HepG2 (cell line): Measurements from ENCODE around the gene MAP3K2. TPM values are rescaled to one million over a fixed set of nuclear protein-coding genes. Genes with fewer than 3 reads are reported as not detected.

Experiments used
- ARNT ChIP-seq: fragments of 450-650 bp; IDR thresholded peaks from 2 replicates; pipeline ENCODE4 v1.6.1; 2017
- E2F5 ChIP-seq: sonication (generic); formaldehyde crosslinking; conservative IDR thresholded peaks from 2 replicates; pipeline ENCODE4 v1.4.0; 2020; ENCODE audit warnings: missing genetic modification reagents
- ELF3 ChIP-seq: IDR thresholded peaks from 2 replicates; pipeline ENCODE4 v1.6.1; 2016; ENCODE audit warnings: missing genetic modification reagents, missing compliant biosample characterization
- FOXK1 ChIP-seq: sonication (generic); formaldehyde crosslinking; IDR thresholded peaks from 2 replicates; pipeline ENCODE4 v1.4.0; 2020; ENCODE audit warnings: low read depth, missing genetic modification reagents, borderline replicate concordance
- GTF2F1 ChIP-seq: fragments of 150-350 bp; IDR thresholded peaks from 2 replicates; pipeline ENCODE4 v1.6.1; 2014; ENCODE audit warnings: low read length
- HCFC1 ChIP-seq: fragments of 150-350 bp; IDR thresholded peaks from 2 replicates; pipeline ENCODE4 v1.6.1; 2014; ENCODE audit warnings: low read depth, low read length
- HHEX ChIP-seq: IDR thresholded peaks from 2 replicates; pipeline ENCODE4 v1.6.1; 2016; ENCODE audit warnings: control low read depth
- HMG20A ChIP-seq: IDR thresholded peaks from 2 replicates; pipeline ENCODE4 v1.6.1; 2016; ENCODE audit warnings: borderline replicate concordance
- MLLT10 ChIP-seq: sonication (generic); formaldehyde crosslinking; IDR thresholded peaks from 2 replicates; pipeline ENCODE4 v1.4.0; 2020; ENCODE audit warnings: missing genetic modification reagents
- PREB ChIP-seq: sonication (generic); formaldehyde crosslinking; IDR thresholded peaks from 2 replicates; pipeline ENCODE4 v1.4.0; 2020; ENCODE audit warnings: missing genetic modification reagents
- RERE ChIP-seq: IDR thresholded peaks from 2 replicates; pipeline ENCODE4 v1.6.1; 2016; ENCODE audit warnings: low read depth, missing genetic modification reagents, missing compliant biosample characterization
- ZNF24 ChIP-seq: fragments of 450-650 bp; IDR thresholded peaks from 2 replicates; pipeline ENCODE4 v1.6.1; 2017; ENCODE audit warnings: antibody characterized with exemption, mild to moderate bottlenecking
- ZNF343 ChIP-seq: sonication (generic); formaldehyde crosslinking; IDR thresholded peaks from 2 replicates; pipeline ENCODE4 v1.4.0; 2020; ENCODE audit warnings: mild to moderate bottlenecking, missing genetic modification reagents
- ZNF432 ChIP-seq: sonication (generic); formaldehyde crosslinking; IDR thresholded peaks from 2 replicates; pipeline ENCODE4 v1.5.0; 2020; ENCODE audit warnings: missing genetic modification reagents, mild to moderate bottlenecking, borderline replicate concordance
- polyA plus RNA-seq, 8 experiments: library from polyadenylated mRNA; depleted of rRNA in 3 of 8; stranded (reverse) in 7 of 8; unstranded in 1 of 8; fragments of >200 nt; fragmentation: Illumina TruSeq in 4 of 8; extraction: Trizol in 4 of 8; gene quantifications; 2 replicates each; pipeline versions ENCODE4 v1.2.1 to v1.2.3, GENCODE V29; 2011 to 2016; ENCODE audit warnings: low read depth in 4 of 8, missing spikeins in 1 of 8, mixed read lengths in 1 of 8; ENCODE audit not compliant: insufficient read depth in 1 of 8
- total RNA-seq, 5 experiments: library from RNA; depleted of rRNA; stranded (reverse); fragments of >200 nt; fragmentation: Illumina TruSeq; extraction: Trizol; gene quantifications; 2 replicates each; pipeline ENCODE4 v1.2.3, GENCODE V29; 2016; ENCODE audit warnings: low read depth in 1 of 5

The MAP3K2 gene
- total and polyA plus RNA-seq, 2 of the 13 experiments (the other 11 are each of a cell fraction or from before 2014, with no cell fraction given): 12.2 to 37.2 TPM

- 0 out of 2 replicates have a peak, but pooled peaks have one; percentile 36 for TF ChIP-seq RERE (CRISPR knock-in tag)
- TF ChIP-seq HMG20A (CRISPR knock-in tag): 0 out of 2 replicates have a peak, but pooled peaks have one; percentile 17
- no peak for TF ChIP-seq ZNF24
- TF ChIP-seq GTF2F1: no peak
- TF ChIP-seq PREB (CRISPR knock-in tag): 0 out of 2 replicates have a peak, but pooled peaks have one; percentile 21
- peak; percentile 87 for TF ChIP-seq E2F5 (CRISPR knock-in tag)
- TF ChIP-seq ARNT: no peak
- peak; percentile 63; the same call in 1 of the 2 replicates for TF ChIP-seq ZNF343 (CRISPR knock-in tag)
- peak; percentile 73; the same call in 1 of the 2 replicates for TF ChIP-seq FOXK1
- TF ChIP-seq ZNF432 (CRISPR knock-in tag): no peak
- peak; percentile 82 for TF ChIP-seq ELF3 (CRISPR knock-in tag)
- peak; percentile 48; the same call in 1 of the 2 replicates for TF ChIP-seq HCFC1
- no peak for TF ChIP-seq HHEX
- TF ChIP-seq MLLT10 (CRISPR knock-in tag): no peak
Measured at GRCh38 chr2:127293748-127294562, 93.8 kb downstream of the MAP3K2 start, which contains the start of gene ERCC3 (continued).
